Thoracic aorta (tissue), 2 donors: ENCODE measurements around the gene ARFRP1. TPM values are rescaled to one million over a fixed set of nuclear protein-coding genes. Genes with fewer than 3 reads are reported as not detected.

Experiments
- ATAC-seq: fragments of 150-250 bp; one replicate; pipeline ENCODE4 v1.8.0; 2017; ENCODE audit warnings: low read depth; ENCODE audit not compliant: insufficient number of reproducible peaks, low FRiP score
- DNase-seq: peaks from one replicate; pipeline ENCODE4 v3.0.0-alpha.2; 2020; ENCODE audit warnings: low spot score
- H3K27ac ChIP-seq, 2 donors: fragments of 200-600 bp; sonication (generic); 1 replicate in 1 of 2; 2 replicates in 1 of 2; pipeline ENCODE4 v1.5.1; 2016; ENCODE audit warnings: mild to moderate bottlenecking in 2 of 2, moderate library complexity in 2 of 2
- H3K27me3 ChIP-seq: fragments of 200-600 bp; sonication (generic); replicated peaks from 2 replicates; pipeline ENCODE4 v1.6.0; 2016; ENCODE audit warnings: mild to moderate bottlenecking; ENCODE audit not compliant: insufficient read depth
- H3K36me3 ChIP-seq: fragments of 200-600 bp; sonication (generic); one replicate; pipeline ENCODE4 v1.5.1; 2016
- H3K4me1 ChIP-seq, 2 donors: fragments of 200-600 bp; sonication (generic); 1 replicate in 1 of 2; 2 replicates in 1 of 2; pipeline versions ENCODE4 v1.5.1 to v1.6.0; 2016; ENCODE audit warnings: low read depth in 2 of 2, mild to moderate bottlenecking in 1 of 2; ENCODE audit not compliant: control insufficient read depth in 1 of 2
- H3K4me3 ChIP-seq: fragments of 200-600 bp; sonication (generic); 2 replicates; pipeline ENCODE4 v1.5.1; 2016; ENCODE audit warnings: mild to moderate bottlenecking
- H3K9me3 ChIP-seq: fragments of 200-600 bp; sonication (generic); 2 replicates; pipeline ENCODE4 v1.5.1; 2016
- total RNA-seq, 2 donors: library from RNA; depleted of rRNA; stranded (reverse); fragments of >200 nt; gene quantifications; one replicate each; pipeline versions ENCODE4 v1.1.0 to v1.2.3, GENCODE V29; 2016
- TF ChIP-seq, protein P1 (sequence below): fragments of 200-600 bp; sonication (generic); IDR thresholded peaks from one replicate; pipeline ENCODE4 v1.5.1; 2019; ENCODE audit warnings: antibody characterized with exemption

The ARFRP1 gene
- total RNA-seq, 2 donors from 2014 or later: 56.4 to 57.8 TPM

GRCh38 chr20:63659370-63659769, 48.4 kb downstream of the ARFRP1 start:
- Histone ChIP-seq H3K4me3 (peak overlapping the region; percentile 88), H3K4me1 (peaks cover 11 to 22% of the 10 kb centered on the region in 2 donors), H3K27me3 (no peaks in the 10 kb centered on the region), H3K36me3 (peaks cover 18% of the 10 kb centered on the region), H3K9me3 (no peaks in the 10 kb centered on the region), H3K27ac (peak overlapping the region; percentile 79 to 84)
- no peak for ATAC-seq
- no peak for DNase-seq
- TF ChIP-seq, protein P1, sequence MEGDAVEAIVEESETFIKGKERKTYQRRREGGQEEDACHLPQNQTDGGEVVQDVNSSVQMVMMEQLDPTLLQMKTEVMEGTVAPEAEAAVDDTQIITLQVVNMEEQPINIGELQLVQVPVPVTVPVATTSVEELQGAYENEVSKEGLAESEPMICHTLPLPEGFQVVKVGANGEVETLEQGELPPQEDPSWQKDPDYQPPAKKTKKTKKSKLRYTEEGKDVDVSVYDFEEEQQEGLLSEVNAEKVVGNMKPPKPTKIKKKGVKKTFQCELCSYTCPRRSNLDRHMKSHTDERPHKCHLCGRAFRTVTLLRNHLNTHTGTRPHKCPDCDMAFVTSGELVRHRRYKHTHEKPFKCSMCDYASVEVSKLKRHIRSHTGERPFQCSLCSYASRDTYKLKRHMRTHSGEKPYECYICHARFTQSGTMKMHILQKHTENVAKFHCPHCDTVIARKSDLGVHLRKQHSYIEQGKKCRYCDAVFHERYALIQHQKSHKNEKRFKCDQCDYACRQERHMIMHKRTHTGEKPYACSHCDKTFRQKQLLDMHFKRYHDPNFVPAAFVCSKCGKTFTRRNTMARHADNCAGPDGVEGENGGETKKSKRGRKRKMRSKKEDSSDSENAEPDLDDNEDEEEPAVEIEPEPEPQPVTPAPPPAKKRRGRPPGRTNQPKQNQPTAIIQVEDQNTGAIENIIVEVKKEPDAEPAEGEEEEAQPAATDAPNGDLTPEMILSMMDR: no peak

DNA sequence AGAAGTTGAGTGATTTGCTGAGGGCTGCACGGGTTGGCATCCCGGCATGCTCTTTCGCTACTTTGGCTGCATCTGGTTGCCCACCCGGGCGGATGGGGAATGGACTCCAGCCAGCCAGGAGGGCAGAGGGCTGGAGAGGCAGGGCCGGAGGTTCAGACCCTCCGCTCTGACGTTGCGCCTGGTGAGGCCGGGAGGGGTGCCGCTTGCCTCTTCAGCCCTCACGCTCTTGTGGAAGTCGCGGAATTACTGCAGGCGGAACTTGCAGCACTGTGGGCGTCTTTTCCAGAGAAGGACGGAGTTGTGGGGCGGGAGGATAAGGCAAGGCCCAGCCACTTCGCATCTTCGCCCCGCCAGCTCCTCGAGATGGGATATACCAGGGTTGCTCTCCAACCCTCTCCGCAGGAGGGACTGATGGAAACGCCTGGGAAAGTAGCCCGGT, 49.0 kb downstream of the ARFRP1 start:
- no peaks in the 10 kb centered on the region for H3K9me3 ChIP-seq
- peak overlapping the region; percentile 88 for H3K4me3 ChIP-seq
- H3K27ac ChIP-seq: peak overlapping the region; percentile 79 to 84
- DNase-seq (no peak), ATAC-seq (no peak)
- H3K27me3 ChIP-seq: no peaks in the 10 kb centered on the region
- peaks cover 13 to 28% of the 10 kb centered on the region in 2 donors for H3K4me1 ChIP-seq
- TF ChIP-seq, protein P1: no peak
- H3K36me3 ChIP-seq: peaks cover 18% of the 10 kb centered on the region

DNA sequence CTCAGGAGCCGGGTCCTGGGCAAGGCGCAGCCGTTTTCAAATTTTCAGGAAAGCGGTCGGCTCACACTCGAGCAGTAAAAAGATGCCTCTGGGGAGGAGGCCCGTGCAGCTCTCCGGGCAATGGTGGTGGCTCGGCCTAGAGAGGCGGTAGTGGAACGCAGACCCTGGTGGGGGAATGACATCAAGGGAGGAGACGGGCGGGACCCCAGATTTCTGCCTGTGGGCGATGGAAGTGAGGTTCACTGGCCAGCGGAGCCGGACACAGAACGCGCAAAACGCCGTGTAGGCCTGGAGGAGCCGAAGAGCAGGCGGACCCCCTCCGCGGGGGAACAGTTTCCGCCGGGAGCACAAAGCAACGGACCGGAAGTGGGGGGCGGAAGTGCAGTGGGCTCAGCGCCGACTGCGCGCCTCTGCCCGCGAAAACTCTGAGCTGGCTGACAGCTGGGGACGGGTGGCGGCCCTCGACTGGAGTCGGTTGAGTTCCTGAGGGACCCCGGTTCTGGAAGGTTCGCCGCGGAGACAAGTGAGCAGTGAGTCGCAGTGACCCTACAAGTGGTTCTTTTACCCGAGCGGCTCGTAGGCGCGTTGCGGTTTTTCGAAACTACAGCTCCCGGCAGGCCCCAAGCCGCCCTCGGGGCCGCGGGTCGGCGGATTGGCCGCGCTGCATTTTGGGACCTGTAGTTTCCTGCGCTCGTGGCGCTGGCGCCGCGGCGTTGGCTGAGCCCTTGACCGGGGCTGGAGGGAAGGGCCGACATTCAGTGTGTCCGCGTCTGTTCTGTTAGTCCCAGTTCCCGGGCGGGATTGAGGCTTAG, 49.6 kb downstream of the ARFRP1 start, which contains the start of gene RTEL1:
RTEL1 (plus strand) TSS at position 376 of the 812 bp plus-strand sequence. CDS start 1,091 bp downstream, outside the sequence.
- Histone ChIP-seq H3K36me3 (peaks cover 18% of the 10 kb centered on the region), H3K9me3 (no peaks in the 10 kb centered on the region)
- TF ChIP-seq, protein P1: no peak

GRCh38 chr20:63657260-63657936, 50.4 kb downstream of the ARFRP1 start:
- DNase-seq (no peak), ATAC-seq (no peak)
- Histone ChIP-seq H3K4me1 (peaks cover 19 to 38% of the 10 kb centered on the region in 2 donors), H3K9me3 (no peaks in the 10 kb centered on the region), H3K36me3 (peaks cover 12% of the 10 kb centered on the region), H3K4me3 (peak overlapping the region; percentile 88), H3K27me3 (no peaks in the 10 kb centered on the region), H3K27ac (peak overlapping the region; percentile 79 to 84)
- TF ChIP-seq, protein P1: no peak

More for the DNA sequence above, 49.6 kb downstream of the ARFRP1 start, which contains the start of gene RTEL1:
- Histone ChIP-seq H3K4me3 (peak within 1 kb of the TSS; percentile 88), H3K27me3 (no peaks in the 10 kb centered on the region), H3K4me1 (peaks cover 15 to 31% of the 10 kb centered on the region in 2 donors), H3K27ac (peak within 1 kb of the TSS; percentile 79 to 84)
- peak; percentile 81 for ATAC-seq
- DNase-seq: peak; percentile 60

GRCh38 chr20:63656451-63656850, 51.3 kb downstream of the ARFRP1 start:
- peaks cover 5% of the 10 kb centered on the region for H3K36me3 ChIP-seq
- no peaks in the 10 kb centered on the region for H3K9me3 ChIP-seq
- no peak for ATAC-seq
- no peak overlapping the region for H3K27ac ChIP-seq
- H3K4me1 ChIP-seq: peaks cover 22 to 47% of the 10 kb centered on the region in 2 donors
- TF ChIP-seq, protein P1: no peak
- DNase-seq: no peak
- H3K4me3 ChIP-seq: no peak overlapping the region
- H3K27me3 ChIP-seq: no peaks in the 10 kb centered on the region
